Measurements from ENCODE around the gene MUC5B.

DNA sequence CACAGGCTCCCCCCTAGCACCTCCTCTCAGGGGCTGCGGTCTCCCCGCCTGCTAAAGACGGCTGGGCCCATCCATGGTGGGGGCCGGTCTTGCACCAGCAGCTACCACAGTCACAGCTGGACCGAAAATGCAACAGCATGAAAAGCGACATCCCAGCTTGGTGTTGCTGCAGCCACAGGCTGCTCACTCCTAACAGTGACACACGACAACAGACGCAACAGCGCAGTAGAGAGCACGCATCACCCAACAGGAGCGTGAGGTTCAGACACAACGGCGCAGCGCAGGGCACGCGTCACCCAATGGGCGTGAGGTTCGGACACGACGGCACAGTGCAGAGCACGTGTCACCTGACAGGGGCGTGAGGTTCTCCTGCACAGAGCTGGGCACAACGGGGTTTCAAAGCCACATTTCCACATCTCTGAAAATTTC, 62.5 kb downstream of the MUC5B start:
- TF ChIP-seq, protein P1, sequence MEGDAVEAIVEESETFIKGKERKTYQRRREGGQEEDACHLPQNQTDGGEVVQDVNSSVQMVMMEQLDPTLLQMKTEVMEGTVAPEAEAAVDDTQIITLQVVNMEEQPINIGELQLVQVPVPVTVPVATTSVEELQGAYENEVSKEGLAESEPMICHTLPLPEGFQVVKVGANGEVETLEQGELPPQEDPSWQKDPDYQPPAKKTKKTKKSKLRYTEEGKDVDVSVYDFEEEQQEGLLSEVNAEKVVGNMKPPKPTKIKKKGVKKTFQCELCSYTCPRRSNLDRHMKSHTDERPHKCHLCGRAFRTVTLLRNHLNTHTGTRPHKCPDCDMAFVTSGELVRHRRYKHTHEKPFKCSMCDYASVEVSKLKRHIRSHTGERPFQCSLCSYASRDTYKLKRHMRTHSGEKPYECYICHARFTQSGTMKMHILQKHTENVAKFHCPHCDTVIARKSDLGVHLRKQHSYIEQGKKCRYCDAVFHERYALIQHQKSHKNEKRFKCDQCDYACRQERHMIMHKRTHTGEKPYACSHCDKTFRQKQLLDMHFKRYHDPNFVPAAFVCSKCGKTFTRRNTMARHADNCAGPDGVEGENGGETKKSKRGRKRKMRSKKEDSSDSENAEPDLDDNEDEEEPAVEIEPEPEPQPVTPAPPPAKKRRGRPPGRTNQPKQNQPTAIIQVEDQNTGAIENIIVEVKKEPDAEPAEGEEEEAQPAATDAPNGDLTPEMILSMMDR (IDR thresholded peaks at IDR 0.05) = no peak
- TF ChIP-seq EZH2 (IDR thresholded peaks at IDR 0.05) = no peak
- TF ChIP-seq EZH2phosphoT487 (IDR thresholded peaks at IDR 0.05) = no peak

All from neural progenitor cell (in vitro differentiated cells).